ENCODE results near the gene USHBP1.

The USHBP1 gene

GRCh38 chr19:17220207-17220758, 44.3 kb downstream of the USHBP1 start:
- H3K9me3 ChIP-seq (ENCODE audit: control insufficient read depth in 2 of 2, low read length in 2 of 2) = no peaks in the 10 kb centered on the region
- no peaks in the 10 kb centered on the region for H3K27me3 ChIP-seq (ENCODE audit: control insufficient read depth in 1 of 2, insufficient read depth in 2 of 2, low read length in 2 of 2)
- H3K36me3 ChIP-seq (ENCODE audit: control insufficient read depth in 2 of 2, insufficient read depth in 2 of 2, low read length in 2 of 2) = peaks cover 9 to 17% of the 10 kb centered on the region in 2 donors
- H3K4me3 ChIP-seq (ENCODE audit: low read length in 2 of 2) = no peak overlapping the region
- peaks cover 8% of the 10 kb centered on the region for H3K4me1 ChIP-seq (ENCODE audit: control insufficient read depth, insufficient read depth, low read length)
- H3K27ac ChIP-seq (ENCODE audit: low read length) = no peak overlapping the region
- H3K9ac ChIP-seq (ENCODE audit: low read length in 2 of 2) = no peak overlapping the region

- H3K4me3 ChIP-seq (ENCODE audit: low read length in 2 of 2) = no peak overlapping the region
- H3K4me1 ChIP-seq (ENCODE audit: control insufficient read depth, insufficient read depth, low read length) = peaks cover 13% of the 10 kb centered on the region
- H3K9ac ChIP-seq (ENCODE audit: low read length in 2 of 2) = no peak overlapping the region
- H3K9me3 ChIP-seq (ENCODE audit: control insufficient read depth in 2 of 2, low read length in 2 of 2) = no peaks in the 10 kb centered on the region
- no peaks in the 10 kb centered on the region for H3K27me3 ChIP-seq (ENCODE audit: control insufficient read depth in 1 of 2, insufficient read depth in 2 of 2, low read length in 2 of 2)
- H3K27ac ChIP-seq (ENCODE audit: low read length) = no peak overlapping the region
- peaks cover 9 to 17% of the 10 kb centered on the region in 2 donors for H3K36me3 ChIP-seq (ENCODE audit: control insufficient read depth in 2 of 2, insufficient read depth in 2 of 2, low read length in 2 of 2)
Measured at GRCh38 chr19:17219286-17219685, 45.3 kb downstream of the USHBP1 start.

- H3K27ac ChIP-seq (ENCODE audit: low read length) = peak overlapping the region; percentile 85
Measured at GRCh38 chr19:17216058-17216670, 48.4 kb downstream of the USHBP1 start.

GRCh38 chr19:17215127-17215971, 49.2 kb downstream of the USHBP1 start, which contains the start of gene USE1:
Gene USE1, plus strand, starts transcription at chr19:17215357. Its CDS starts 49 bp downstream, at chr19:17215406.
- Histone ChIP-seq H3K4me3 (ENCODE audit: low read length in 2 of 2) (peak within 1 kb of the TSS; percentile 65 to 86), H3K9ac (ENCODE audit: low read length in 2 of 2) (peak within 1 kb of the TSS; percentile 45 to 87), H3K27me3 (ENCODE audit: control insufficient read depth in 1 of 2, insufficient read depth in 2 of 2, low read length in 2 of 2) (no peaks in the 10 kb centered on the region), H3K27ac (ENCODE audit: low read length) (peak within 1 kb of the TSS; percentile 85), H3K4me1 (ENCODE audit: control insufficient read depth, insufficient read depth, low read length) (peaks cover 13% of the 10 kb centered on the region), H3K9me3 (ENCODE audit: control insufficient read depth in 2 of 2, low read length in 2 of 2) (no peaks in the 10 kb centered on the region), H3K36me3 (ENCODE audit: control insufficient read depth in 2 of 2, insufficient read depth in 2 of 2, low read length in 2 of 2) (peaks cover 14 to 27% of the 10 kb centered on the region in 2 donors)

More at GRCh38 chr19:17216058-17216670, 48.4 kb downstream of the USHBP1 start:
- Histone ChIP-seq H3K9ac (ENCODE audit: low read length in 2 of 2) (no peak overlapping the region), H3K4me3 (ENCODE audit: low read length in 2 of 2) (peak overlapping the region in 1 of 2 donors; percentile 86), H3K27me3 (ENCODE audit: control insufficient read depth in 1 of 2, insufficient read depth in 2 of 2, low read length in 2 of 2) (no peaks in the 10 kb centered on the region), H3K36me3 (ENCODE audit: control insufficient read depth in 2 of 2, insufficient read depth in 2 of 2, low read length in 2 of 2) (peaks cover 12 to 23% of the 10 kb centered on the region in 2 donors), H3K4me1 (ENCODE audit: control insufficient read depth, insufficient read depth, low read length) (peaks cover 13% of the 10 kb centered on the region), H3K9me3 (ENCODE audit: control insufficient read depth in 2 of 2, low read length in 2 of 2) (no peaks in the 10 kb centered on the region)

GRCh38 chr19:17214508-17215126, 49.9 kb downstream of the USHBP1 start:
- Histone ChIP-seq H3K27me3 (ENCODE audit: control insufficient read depth in 1 of 2, insufficient read depth in 2 of 2, low read length in 2 of 2) (no peaks in the 10 kb centered on the region), H3K4me3 (ENCODE audit: low read length in 2 of 2) (peak overlapping the region; percentile 65 to 86), H3K9me3 (ENCODE audit: control insufficient read depth in 2 of 2, low read length in 2 of 2) (no peaks in the 10 kb centered on the region), H3K27ac (ENCODE audit: low read length) (peak overlapping the region; percentile 85), H3K36me3 (ENCODE audit: control insufficient read depth in 2 of 2, insufficient read depth in 2 of 2, low read length in 2 of 2) (peaks cover 15 to 26% of the 10 kb centered on the region in 2 donors), H3K4me1 (ENCODE audit: control insufficient read depth, insufficient read depth, low read length) (peaks cover 13% of the 10 kb centered on the region), H3K9ac (ENCODE audit: low read length in 2 of 2) (peak overlapping the region; percentile 45 to 87)

- H3K4me3 ChIP-seq (ENCODE audit: low read length in 2 of 2) = no peak overlapping the region
- H3K27me3 ChIP-seq (ENCODE audit: control insufficient read depth in 1 of 2, insufficient read depth in 2 of 2, low read length in 2 of 2) = no peaks in the 10 kb centered on the region
- no peaks in the 10 kb centered on the region for H3K9me3 ChIP-seq (ENCODE audit: control insufficient read depth in 2 of 2, low read length in 2 of 2)
- peaks cover 13% of the 10 kb centered on the region for H3K4me1 ChIP-seq (ENCODE audit: control insufficient read depth, insufficient read depth, low read length)
- no peak overlapping the region for H3K27ac ChIP-seq (ENCODE audit: low read length)
- H3K9ac ChIP-seq (ENCODE audit: low read length in 2 of 2) = no peak overlapping the region
- peaks cover 18 to 23% of the 10 kb centered on the region in 2 donors for H3K36me3 ChIP-seq (ENCODE audit: control insufficient read depth in 2 of 2, insufficient read depth in 2 of 2, low read length in 2 of 2)
Measured at GRCh38 chr19:17213334-17213733, 51.2 kb downstream of the USHBP1 start.

GRCh38 chr19:17211547-17212446, 52.7 kb downstream of the USHBP1 start:
- no peaks in the 10 kb centered on the region for H3K9me3 ChIP-seq (ENCODE audit: control insufficient read depth in 2 of 2, low read length in 2 of 2)
- H3K9ac ChIP-seq (ENCODE audit: low read length in 2 of 2) = no peak overlapping the region
- H3K27me3 ChIP-seq (ENCODE audit: control insufficient read depth in 1 of 2, insufficient read depth in 2 of 2, low read length in 2 of 2) = no peaks in the 10 kb centered on the region
- H3K27ac ChIP-seq (ENCODE audit: low read length) = no peak overlapping the region
- H3K36me3 ChIP-seq (ENCODE audit: control insufficient read depth in 2 of 2, insufficient read depth in 2 of 2, low read length in 2 of 2) = peaks cover 12 to 19% of the 10 kb centered on the region in 2 donors
- peaks cover 13% of the 10 kb centered on the region for H3K4me1 ChIP-seq (ENCODE audit: control insufficient read depth, insufficient read depth, low read length)
- H3K4me3 ChIP-seq (ENCODE audit: low read length in 2 of 2) = no peak overlapping the region

GRCh38 chr19:17210296-17210695, 54.2 kb downstream of the USHBP1 start:
- H3K36me3 ChIP-seq (ENCODE audit: control insufficient read depth in 2 of 2, insufficient read depth in 2 of 2, low read length in 2 of 2) = peaks cover 12 to 26% of the 10 kb centered on the region in 2 donors
- H3K27ac ChIP-seq (ENCODE audit: low read length) = no peak overlapping the region
- H3K27me3 ChIP-seq (ENCODE audit: control insufficient read depth in 1 of 2, insufficient read depth in 2 of 2, low read length in 2 of 2) = no peaks in the 10 kb centered on the region
- no peak overlapping the region for H3K9ac ChIP-seq (ENCODE audit: low read length in 2 of 2)
- H3K9me3 ChIP-seq (ENCODE audit: control insufficient read depth in 2 of 2, low read length in 2 of 2) = no peaks in the 10 kb centered on the region
- no peak overlapping the region for H3K4me3 ChIP-seq (ENCODE audit: low read length in 2 of 2)
- H3K4me1 ChIP-seq (ENCODE audit: control insufficient read depth, insufficient read depth, low read length) = peaks cover 5% of the 10 kb centered on the region

GRCh38 chr19:17209126-17210036, 55.2 kb downstream of the USHBP1 start:
- Histone ChIP-seq H3K27me3 (ENCODE audit: control insufficient read depth in 1 of 2, insufficient read depth in 2 of 2, low read length in 2 of 2) (no peaks in the 10 kb centered on the region), H3K9me3 (ENCODE audit: control insufficient read depth in 2 of 2, low read length in 2 of 2) (no peaks in the 10 kb centered on the region), H3K4me3 (ENCODE audit: low read length in 2 of 2) (no peak overlapping the region), H3K36me3 (ENCODE audit: control insufficient read depth in 2 of 2, insufficient read depth in 2 of 2, low read length in 2 of 2) (peaks cover 12 to 26% of the 10 kb centered on the region in 2 donors), H3K9ac (ENCODE audit: low read length in 2 of 2) (no peak overlapping the region), H3K4me1 (ENCODE audit: control insufficient read depth, insufficient read depth, low read length) (peaks cover under 1% of the 10 kb centered on the region), H3K27ac (ENCODE audit: low read length) (no peak overlapping the region)
